Stimulated activated CD8-positive, alpha-beta memory T cell treated with anti-CD3 and anti-CD28 coated beads, Interleukin-7, amount 100 ng/mL, for 48 hours (primary cell): Measurements from ENCODE around the gene UIMC1.
"Not testable (repeated sequence)": the region's sequence is repeated elsewhere in the genome, so short reads cannot be mapped to it uniquely, and the experiment has no call there.

Experiments
- DNase-seq, 2 donors: peaks; one replicate each; pipeline ENCODE4 v3.0.0-alpha.2; 2020; ENCODE audit warnings: low read depth in 1 of 2; ENCODE audit errors: extremely low read depth in 1 of 2

Gene UIMC1

GRCh38 chr5:177006265-177006972, at the start of gene UIMC1:
Gene UIMC1 (minus strand): TSS chr5:177006779. CDS start chr5:176982615, 24,164 bp downstream.
- peak; percentile 77 to 87 for DNase-seq

- DNase-seq = no peak
These were observed 42.7 kb upstream of the UIMC1 start for GRCh38 chr5:177049285-177049684.

- DNase-seq = not testable (repeated sequence)
These were observed 42.0 kb upstream of the UIMC1 start for GRCh38 chr5:177048531-177048930.

- DNase-seq = no peak
These were observed 39.1 kb upstream of the UIMC1 start for GRCh38 chr5:177045631-177046030.

- DNase-seq = no peak
These were observed 38.1 kb upstream of the UIMC1 start for GRCh38 chr5:177044641-177045040.

GRCh38 chr5:177043958-177044357, 37.4 kb upstream of the UIMC1 start:
- no peak for DNase-seq

GRCh38 chr5:177043114-177043513, 36.5 kb upstream of the UIMC1 start:
- no peak for DNase-seq

- DNase-seq = no peak
These were observed 35.4 kb upstream of the UIMC1 start for GRCh38 chr5:177041936-177042335.

- DNase-seq = no peak
These were observed 34.3 kb upstream of the UIMC1 start for GRCh38 chr5:177040814-177041420.

GRCh38 chr5:177036921-177037320, 30.3 kb upstream of the UIMC1 start:
- no peak for DNase-seq

- DNase-seq = no peak
These were observed 29.9 kb upstream of the UIMC1 start for GRCh38 chr5:177036443-177036842.

- no peak for DNase-seq
These were observed 29.4 kb upstream of the UIMC1 start for GRCh38 chr5:177035976-177036375.

- DNase-seq = no peak
These were observed 22.9 kb upstream of the UIMC1 start for GRCh38 chr5:177029498-177029897.

GRCh38 chr5:177027665-177028064, 21.1 kb upstream of the UIMC1 start:
- DNase-seq = no peak

- no peak for DNase-seq
These were observed 18.6 kb upstream of the UIMC1 start for GRCh38 chr5:177025101-177025601.

GRCh38 chr5:177024559-177024958, 18.0 kb upstream of the UIMC1 start:
- no peak for DNase-seq

- no peak for DNase-seq
These were observed 16.7 kb upstream of the UIMC1 start for GRCh38 chr5:177023303-177023664.

- DNase-seq = peak; percentile 75 to 88
These were observed 16.1 kb upstream of the UIMC1 start, which contains the start of gene ZNF346 for GRCh38 chr5:177022386-177023302. Gene ZNF346 (plus strand): TSS chr5:177022696. CDS start chr5:177022739, 43 bp downstream.

- DNase-seq = no peak
These were observed 13.5 kb upstream of the UIMC1 start for GRCh38 chr5:177020033-177020432.

GRCh38 chr5:177018341-177018740, 11.8 kb upstream of the UIMC1 start:
- DNase-seq = no peak

- no peak for DNase-seq
These were observed 8.6 kb upstream of the UIMC1 start for GRCh38 chr5:177015156-177015555.
